ENCODE data around the gene TMEM259.

TMEM259 gene

GRCh38 chr19:964761-965694 lies 55.9 kb downstream of the TMEM259 start:
- no peaks in the 10 kb centered on the region for H3K27me3 ChIP-seq (ENCODE audit: control insufficient read depth, insufficient read depth, low read length)
- H3K4me1 ChIP-seq (ENCODE audit: control insufficient read depth, low read depth, low read length), result peaks cover 3% of the 10 kb centered on the region
- H3K9me3 ChIP-seq (ENCODE audit: control insufficient read depth, low read depth, low read length), result no peaks in the 10 kb centered on the region
- no peak overlapping the region for H3K27ac ChIP-seq (ENCODE audit: low read length)
- H3K36me3 ChIP-seq (ENCODE audit: control insufficient read depth, low read depth, low read length), result peaks cover 21% of the 10 kb centered on the region
- H3K4me3 ChIP-seq (ENCODE audit: low read length), result no peak overlapping the region
- H3K9ac ChIP-seq (ENCODE audit: low read length), result no peak overlapping the region

GRCh38 chr19:964116-964520 lies 56.8 kb downstream of the TMEM259 start:
- Histone ChIP-seq H3K27me3 (ENCODE audit: control insufficient read depth, insufficient read depth, low read length) (no peaks in the 10 kb centered on the region), H3K36me3 (ENCODE audit: control insufficient read depth, low read depth, low read length) (peaks cover 19% of the 10 kb centered on the region), H3K4me1 (ENCODE audit: control insufficient read depth, low read depth, low read length) (peaks cover 3% of the 10 kb centered on the region), H3K9ac (ENCODE audit: low read length) (no peak overlapping the region), H3K9me3 (ENCODE audit: control insufficient read depth, low read depth, low read length) (no peaks in the 10 kb centered on the region), H3K4me3 (ENCODE audit: low read length) (no peak overlapping the region), H3K27ac (ENCODE audit: low read length) (no peak overlapping the region)

- Histone ChIP-seq H3K27ac (ENCODE audit: low read length) (no peak overlapping the region), H3K9ac (ENCODE audit: low read length) (no peak overlapping the region), H3K27me3 (ENCODE audit: control insufficient read depth, insufficient read depth, low read length) (no peaks in the 10 kb centered on the region), H3K36me3 (ENCODE audit: control insufficient read depth, low read depth, low read length) (peaks cover 15% of the 10 kb centered on the region), H3K9me3 (ENCODE audit: control insufficient read depth, low read depth, low read length) (no peaks in the 10 kb centered on the region), H3K4me3 (ENCODE audit: low read length) (no peak overlapping the region), H3K4me1 (ENCODE audit: control insufficient read depth, low read depth, low read length) (peaks cover 3% of the 10 kb centered on the region)
Measured at GRCh38 chr19:963486-963951, 57.4 kb downstream of the TMEM259 start.

GRCh38 chr19:962683-963400 lies 58.1 kb downstream of the TMEM259 start:
- no peak overlapping the region for H3K9ac ChIP-seq (ENCODE audit: low read length)

GRCh38 chr19:961866-962620 lies 58.9 kb downstream of the TMEM259 start:
- Histone ChIP-seq H3K9ac (ENCODE audit: low read length) (no peak overlapping the region), H3K4me3 (ENCODE audit: low read length) (no peak overlapping the region), H3K4me1 (ENCODE audit: control insufficient read depth, low read depth, low read length) (peaks cover 3% of the 10 kb centered on the region), H3K27me3 (ENCODE audit: control insufficient read depth, insufficient read depth, low read length) (no peaks in the 10 kb centered on the region), H3K36me3 (ENCODE audit: control insufficient read depth, low read depth, low read length) (peaks cover 12% of the 10 kb centered on the region), H3K9me3 (ENCODE audit: control insufficient read depth, low read depth, low read length) (no peaks in the 10 kb centered on the region), H3K27ac (ENCODE audit: low read length) (no peak overlapping the region)

More at GRCh38 chr19:962683-963400, 58.1 kb downstream of the TMEM259 start:
- Histone ChIP-seq H3K27me3 (ENCODE audit: control insufficient read depth, insufficient read depth, low read length) (no peaks in the 10 kb centered on the region), H3K27ac (ENCODE audit: low read length) (no peak overlapping the region), H3K4me1 (ENCODE audit: control insufficient read depth, low read depth, low read length) (peaks cover 3% of the 10 kb centered on the region), H3K36me3 (ENCODE audit: control insufficient read depth, low read depth, low read length) (peaks cover 12% of the 10 kb centered on the region), H3K9me3 (ENCODE audit: control insufficient read depth, low read depth, low read length) (no peaks in the 10 kb centered on the region), H3K4me3 (ENCODE audit: low read length) (no peak overlapping the region)

- Histone ChIP-seq H3K27ac (ENCODE audit: low read length) (no peak overlapping the region), H3K27me3 (ENCODE audit: control insufficient read depth, insufficient read depth, low read length) (no peaks in the 10 kb centered on the region), H3K9ac (ENCODE audit: low read length) (no peak overlapping the region), H3K36me3 (ENCODE audit: control insufficient read depth, low read depth, low read length) (peaks cover 7% of the 10 kb centered on the region), H3K4me3 (ENCODE audit: low read length) (no peak overlapping the region), H3K9me3 (ENCODE audit: control insufficient read depth, low read depth, low read length) (no peaks in the 10 kb centered on the region), H3K4me1 (ENCODE audit: control insufficient read depth, low read depth, low read length) (peaks cover 3% of the 10 kb centered on the region)
Measured at GRCh38 chr19:960601-960938, 60.4 kb downstream of the TMEM259 start.

GRCh38 chr19:960020-960419 lies 60.9 kb downstream of the TMEM259 start:
- Histone ChIP-seq H3K4me3 (ENCODE audit: low read length) (no peak overlapping the region), H3K4me1 (ENCODE audit: control insufficient read depth, low read depth, low read length) (peaks cover 3% of the 10 kb centered on the region), H3K9me3 (ENCODE audit: control insufficient read depth, low read depth, low read length) (no peaks in the 10 kb centered on the region), H3K27ac (ENCODE audit: low read length) (no peak overlapping the region), H3K9ac (ENCODE audit: low read length) (no peak overlapping the region), H3K36me3 (ENCODE audit: control insufficient read depth, low read depth, low read length) (peaks cover 6% of the 10 kb centered on the region), H3K27me3 (ENCODE audit: control insufficient read depth, insufficient read depth, low read length) (no peaks in the 10 kb centered on the region)
